NCI-H1417 treated with DMSO at 0.1 percent for 48 hours (cell line): ENCODE measurements around the gene XYLT2.

Experiments
- DNase-seq: peaks from one replicate; lab custom pipeline; 2025; lab: John Stamatoyannopoulos, UW

XYLT2 gene

DNA sequence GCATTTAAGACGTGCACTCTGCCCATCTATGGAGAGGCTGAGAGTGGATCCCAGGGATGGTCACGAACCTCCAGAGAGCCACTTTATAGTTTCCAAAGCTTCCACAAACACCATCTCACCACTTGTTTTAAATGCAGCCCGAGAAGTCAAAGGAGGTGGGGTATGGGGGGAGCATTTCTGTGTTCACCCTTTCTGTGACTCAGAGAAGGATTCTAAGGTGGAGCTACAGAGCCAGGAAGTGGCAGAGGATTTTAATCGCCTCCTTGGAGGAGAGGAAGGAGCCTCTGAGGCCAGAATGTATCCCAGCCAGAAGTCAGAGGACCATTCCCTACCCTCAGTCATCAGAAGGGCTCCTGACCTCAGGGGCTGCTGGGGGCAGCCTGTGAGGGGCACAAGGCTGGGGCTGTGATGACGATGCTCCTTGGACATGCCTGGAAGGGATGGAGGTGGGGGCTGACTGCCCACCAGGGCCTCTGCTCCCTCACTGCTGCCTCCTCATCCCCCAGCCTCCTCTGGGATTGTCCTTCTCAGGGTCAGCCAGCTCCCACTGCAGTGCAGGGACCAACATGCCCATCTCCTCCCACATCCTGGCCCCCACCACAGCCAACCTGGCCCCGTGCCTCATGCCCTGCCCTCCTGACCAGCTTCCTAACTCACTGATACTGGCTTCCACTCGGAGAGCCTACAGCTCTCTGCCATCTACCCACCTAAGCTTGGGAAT is 2.8 kb downstream of the XYLT2 start:
- no peak for DNase-seq

DNA sequence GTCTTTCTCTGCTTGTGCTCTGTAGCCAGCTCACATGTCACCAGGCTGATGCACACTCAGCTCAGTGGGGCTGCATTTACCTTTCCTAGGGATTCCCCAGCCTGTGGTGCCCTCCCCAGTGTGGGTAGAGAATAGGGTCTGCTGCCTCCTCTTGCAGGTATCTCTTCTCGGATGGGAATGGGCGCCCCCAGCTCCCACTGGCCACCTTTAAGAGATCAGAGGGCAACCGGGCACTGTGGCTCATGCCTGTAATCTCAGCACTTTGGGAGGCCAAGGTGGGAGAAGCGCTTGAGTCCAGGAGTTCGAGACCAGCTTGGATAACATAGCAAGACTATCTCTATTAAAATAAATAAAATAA is 3.3 kb downstream of the XYLT2 start:
- no peak for DNase-seq

DNA sequence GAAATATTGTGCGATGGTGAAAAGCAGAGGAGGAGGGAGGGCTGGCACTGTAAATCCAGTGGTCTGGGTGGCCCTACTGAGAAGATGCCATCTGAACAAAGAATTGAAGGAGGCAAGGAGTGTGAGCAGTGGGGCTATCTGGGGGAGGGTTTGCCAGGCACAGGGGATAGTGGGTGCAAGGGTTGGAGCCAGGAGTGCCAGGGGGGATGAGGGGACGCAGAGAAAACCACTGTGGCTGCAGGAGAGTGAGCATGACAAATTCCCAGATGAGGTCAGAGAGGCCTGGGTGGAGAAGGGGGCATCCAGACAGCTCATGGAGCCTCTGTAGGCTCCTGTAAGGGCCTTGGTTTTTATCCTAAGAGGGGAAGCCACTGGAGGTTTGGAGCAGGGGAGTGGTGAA is 4.8 kb downstream of the XYLT2 start:
- DNase-seq = no peak

- no peak for DNase-seq
These were observed 6.3 kb downstream of the XYLT2 start for GRCh38 chr17:50352072-50352692.

DNA sequence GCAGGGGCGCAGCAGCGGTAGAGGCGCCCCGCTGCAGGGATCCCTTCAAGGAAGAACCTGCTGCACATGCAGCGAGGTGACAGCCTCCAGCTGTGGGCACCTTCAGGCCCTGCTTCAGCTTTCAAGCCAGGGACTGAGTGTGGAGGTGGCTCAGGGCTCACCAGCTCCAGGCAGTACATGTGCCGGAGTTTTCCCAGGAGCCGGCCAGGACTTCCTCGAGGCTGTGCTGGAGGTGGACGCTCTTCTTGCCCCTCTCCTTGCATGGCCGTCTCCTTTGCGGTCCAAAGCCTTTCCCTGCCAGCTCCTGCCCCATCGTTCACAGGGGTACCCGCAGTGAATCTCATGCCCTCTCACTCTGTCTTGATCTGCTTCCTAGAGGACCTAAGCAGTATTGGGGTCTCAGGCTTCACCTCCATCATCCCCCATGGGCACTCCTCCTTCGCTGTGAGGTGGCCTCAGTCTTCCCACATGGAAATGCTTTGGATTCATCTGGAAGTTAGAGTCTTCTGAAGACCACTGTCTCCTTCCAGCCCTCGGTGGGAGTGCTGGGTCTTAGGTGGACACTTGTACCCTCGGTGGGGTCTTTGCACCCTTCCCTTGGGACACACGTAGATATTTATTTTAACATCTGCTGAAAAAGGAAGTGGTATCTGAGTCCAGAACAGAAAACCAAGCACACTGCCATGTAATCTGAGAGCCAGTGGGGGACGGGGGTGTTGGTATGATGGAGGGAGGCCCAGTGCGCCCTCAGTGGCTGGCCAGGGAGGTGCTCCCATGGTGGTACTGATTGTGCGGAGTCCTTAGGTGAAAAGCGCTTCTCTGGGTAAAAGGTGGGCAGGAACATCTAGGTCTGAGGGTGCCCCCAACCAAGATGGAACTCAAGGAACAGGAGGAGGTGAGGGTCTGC is 7.0 kb downstream of the XYLT2 start:
- DNase-seq = no peak

DNA sequence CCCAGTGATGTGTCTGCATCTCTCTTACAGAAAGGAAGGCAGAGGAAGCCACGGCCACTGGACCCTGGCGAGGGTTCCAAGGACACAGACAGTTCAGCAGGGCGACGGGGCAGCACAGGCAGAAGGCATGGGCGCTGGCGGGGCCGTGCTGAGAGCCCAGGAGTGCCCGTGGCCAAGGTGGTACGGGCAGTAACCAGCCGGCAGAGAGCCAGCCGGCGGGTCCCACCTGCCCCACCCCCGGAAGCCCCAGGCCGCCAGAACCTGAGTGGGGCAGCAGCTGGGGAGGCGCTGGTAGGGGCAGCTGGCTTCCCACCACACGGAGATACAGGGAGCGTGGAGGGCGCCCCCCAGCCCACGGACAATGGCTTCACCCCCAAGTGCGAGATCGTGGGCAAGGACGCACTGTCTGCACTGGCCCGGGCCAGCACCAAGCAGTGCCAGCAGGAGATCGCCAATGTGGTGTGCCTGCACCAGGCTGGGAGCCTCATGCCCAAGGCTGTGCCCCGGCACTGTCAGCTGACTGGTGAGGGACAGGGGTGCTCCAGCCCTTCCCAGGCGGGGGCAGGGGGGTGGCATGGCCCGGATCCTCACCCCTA is 7.8 kb downstream of the XYLT2 start:
- DNase-seq = no peak

GRCh38 chr17:50354198-50354597 is 8.3 kb downstream of the XYLT2 start:
- DNase-seq = no peak

GRCh38 chr17:50354776-50355175 is 8.8 kb downstream of the XYLT2 start:
- no peak for DNase-seq

GRCh38 chr17:50355336-50355700 is 9.4 kb downstream of the XYLT2 start:
- no peak for DNase-seq

DNA sequence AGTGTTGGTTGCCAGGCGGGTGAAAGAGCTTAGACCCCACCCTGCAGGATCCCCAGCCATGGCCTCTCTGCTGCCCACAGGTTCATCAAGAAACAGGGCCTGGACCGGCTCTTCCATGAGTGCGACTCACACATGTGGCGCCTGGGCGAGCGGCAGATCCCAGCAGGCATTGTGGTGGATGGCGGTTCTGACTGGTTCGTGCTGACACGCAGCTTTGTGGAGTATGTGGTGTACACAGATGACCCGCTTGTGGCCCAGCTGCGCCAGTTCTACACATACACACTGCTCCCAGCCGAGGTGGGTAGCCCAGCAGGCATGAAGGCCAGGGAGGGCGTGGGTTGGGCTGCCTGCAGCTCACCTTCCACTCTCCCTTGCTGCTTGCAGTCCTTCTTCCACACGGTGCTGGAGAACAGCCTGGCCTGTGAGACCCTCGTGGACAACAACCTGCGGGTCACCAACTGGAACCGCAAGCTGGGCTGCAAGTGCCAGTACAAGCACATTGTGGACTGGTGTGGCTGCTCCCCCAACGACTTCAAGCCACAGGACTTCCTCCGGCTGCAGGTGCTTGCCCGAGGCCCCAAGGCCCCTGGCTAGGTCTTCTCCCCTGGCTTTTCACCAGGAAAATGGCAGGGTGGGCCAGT is 9.9 kb downstream of the XYLT2 start:
- no peak for DNase-seq

DNA sequence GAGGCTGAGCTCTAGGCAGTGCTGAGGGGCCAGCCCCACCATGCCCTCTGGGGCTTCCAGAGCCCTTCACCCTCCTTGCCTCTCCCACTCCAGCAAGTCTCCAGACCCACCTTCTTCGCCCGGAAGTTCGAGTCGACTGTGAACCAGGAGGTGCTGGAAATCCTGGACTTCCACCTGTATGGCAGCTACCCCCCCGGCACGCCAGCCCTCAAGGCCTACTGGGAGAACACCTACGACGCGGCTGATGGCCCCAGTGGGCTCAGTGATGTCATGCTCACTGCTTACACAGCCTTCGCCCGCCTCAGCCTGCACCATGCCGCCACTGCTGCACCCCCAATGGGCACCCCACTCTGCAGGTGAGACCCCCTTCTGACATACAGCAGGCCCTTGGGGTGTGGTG is 10.5 kb downstream of the XYLT2 start:
- DNase-seq = no peak

DNA sequence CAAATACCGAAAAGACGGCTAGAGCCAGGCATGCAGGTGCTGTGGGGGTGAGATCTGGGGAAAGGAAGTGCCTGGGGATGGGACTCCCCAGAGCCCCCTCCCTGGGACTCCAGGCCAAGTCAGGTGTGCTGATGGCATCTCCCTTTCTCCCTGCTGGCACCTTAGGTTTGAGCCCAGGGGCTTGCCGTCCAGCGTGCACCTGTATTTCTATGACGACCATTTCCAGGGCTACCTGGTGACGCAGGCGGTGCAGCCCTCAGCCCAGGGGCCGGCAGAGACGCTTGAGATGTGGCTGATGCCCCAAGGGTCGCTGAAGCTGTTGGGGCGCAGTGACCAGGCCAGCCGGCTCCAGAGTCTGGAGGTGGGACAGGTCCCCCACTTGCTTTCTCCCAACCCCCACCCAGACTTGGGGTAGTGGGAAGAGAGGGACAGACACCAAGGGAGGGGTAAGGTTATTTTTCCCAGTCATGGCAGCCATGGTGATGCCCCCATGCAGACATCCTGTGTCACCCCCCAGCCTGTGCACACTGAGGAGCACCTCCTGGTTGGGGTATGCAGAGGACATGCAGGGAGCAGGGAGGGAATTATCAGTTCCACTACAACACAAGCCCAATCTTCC is 11.1 kb downstream of the XYLT2 start:
- DNase-seq = no peak

GRCh38 chr17:50358177-50358576 is 12.3 kb downstream of the XYLT2 start:
- DNase-seq = no peak

GRCh38 chr17:50359005-50359699 is 13.2 kb downstream of the XYLT2 start:
- DNase-seq = no peak

- DNase-seq = no peak
These were observed 14.1 kb downstream of the XYLT2 start for GRCh38 chr17:50359998-50360461.

- DNase-seq = no peak
These were observed 14.7 kb downstream of the XYLT2 start for GRCh38 chr17:50360486-50361115.

GRCh38 chr17:50361561-50362480 is 15.9 kb downstream of the XYLT2 start:
- DNase-seq = no peak

GRCh38 chr17:50362661-50363060 is 16.7 kb downstream of the XYLT2 start:
- DNase-seq = no peak
